ENCODE data around the gene GRSF1.

DNA sequence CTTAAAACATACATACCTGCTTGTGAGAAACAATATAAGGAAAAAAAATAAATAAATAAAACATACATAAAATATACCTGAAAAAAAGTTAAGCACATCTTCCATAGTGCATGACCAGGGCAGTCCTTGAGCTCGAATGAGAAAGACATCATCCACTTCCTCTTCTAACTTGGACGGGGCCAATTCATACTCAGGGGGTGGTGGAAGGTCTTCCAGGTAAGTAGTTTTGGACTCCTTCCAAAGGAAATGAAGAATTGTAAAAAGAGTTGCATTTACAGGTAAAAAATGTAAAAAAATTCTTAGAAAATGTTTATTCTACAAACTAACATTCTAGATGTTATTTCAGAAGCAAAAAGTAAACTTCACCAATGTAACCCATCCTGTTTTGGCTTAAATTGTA is 3.6 kb downstream of the GRSF1 start:
- TF ChIP-seq, protein P1, sequence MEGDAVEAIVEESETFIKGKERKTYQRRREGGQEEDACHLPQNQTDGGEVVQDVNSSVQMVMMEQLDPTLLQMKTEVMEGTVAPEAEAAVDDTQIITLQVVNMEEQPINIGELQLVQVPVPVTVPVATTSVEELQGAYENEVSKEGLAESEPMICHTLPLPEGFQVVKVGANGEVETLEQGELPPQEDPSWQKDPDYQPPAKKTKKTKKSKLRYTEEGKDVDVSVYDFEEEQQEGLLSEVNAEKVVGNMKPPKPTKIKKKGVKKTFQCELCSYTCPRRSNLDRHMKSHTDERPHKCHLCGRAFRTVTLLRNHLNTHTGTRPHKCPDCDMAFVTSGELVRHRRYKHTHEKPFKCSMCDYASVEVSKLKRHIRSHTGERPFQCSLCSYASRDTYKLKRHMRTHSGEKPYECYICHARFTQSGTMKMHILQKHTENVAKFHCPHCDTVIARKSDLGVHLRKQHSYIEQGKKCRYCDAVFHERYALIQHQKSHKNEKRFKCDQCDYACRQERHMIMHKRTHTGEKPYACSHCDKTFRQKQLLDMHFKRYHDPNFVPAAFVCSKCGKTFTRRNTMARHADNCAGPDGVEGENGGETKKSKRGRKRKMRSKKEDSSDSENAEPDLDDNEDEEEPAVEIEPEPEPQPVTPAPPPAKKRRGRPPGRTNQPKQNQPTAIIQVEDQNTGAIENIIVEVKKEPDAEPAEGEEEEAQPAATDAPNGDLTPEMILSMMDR (IDR thresholded peaks at IDR 0.05; ENCODE audit: borderline replicate concordance, extremely low read depth, low read length, poor library complexity, severe bottlenecking), result no peak
- TF ChIP-seq EZH2 (IDR thresholded peaks at IDR 0.05; ENCODE audit: borderline replicate concordance, low read depth, low read length, severe bottlenecking), result no peak
